Measurements from ENCODE around the gene BRWD1. TPM values are rescaled to one million over a fixed set of nuclear protein-coding genes. Genes with fewer than 3 reads are reported as not detected.
A peak's percentile ranks its signal among the peaks of the same experiment; 100 is the strongest.

BRWD1 gene
- polyA plus RNA-seq (2011; rRNA removed) = 15.0 and 22.2 TPM in 2 replicates
- 4.7 and 5.0 TPM in 2 replicates for polyA plus RNA-seq (2012; cell fraction: cytosol; rRNA removed)
- 2.7 and 3.7 TPM in 2 replicates for polyA plus RNA-seq (2012; cell fraction: nucleus; rRNA removed)
- 6.4 to 6.9 TPM (median 6.6 TPM) in 3 replicates for polyA plus RNA-seq (2017; fragmentation: RNase III; extraction: RNeasy Plus Mini Kit Qiagen cat#74134 plus additional on column Dnase treatment)
- 23.7 and 26.5 TPM in 2 replicates for polyA minus RNA-seq (2011; rRNA and poly(A)+ RNA removed)

- POLR2A ChIA-PET = interaction anchor here (0.6 to 1.4 kb wide), 8 partner anchors 11 to 74 kb away, joined by 3 to 4 read pairs (median 4); partner anchors contain the start of gene HMGN1
- WGBS (ENCODE audit: missing lambda C conversion rate) = no CpG with 5 or more reads among the region's 78 CpGs
- TF ChIP-seq JUNB (IDR thresholded peaks at IDR 0.05) = no peak
- TF ChIP-seq HOXB13 (CRISPR knock-in tag; IDR thresholded peaks at IDR 0.05; ENCODE audit: low read depth) = no peak
- no peak for TF ChIP-seq FOSL2 (IDR thresholded peaks at IDR 0.05)
- peak; percentile 59 for TF ChIP-seq FOSL2 (CRISPR knock-in tag; IDR thresholded peaks at IDR 0.05)
- TF ChIP-seq MAX (IDR thresholded peaks at IDR 0.05) = peak; percentile 98
- TF ChIP-seq USF2 (IDR thresholded peaks at IDR 0.05) = no peak
- no peak for TF ChIP-seq RNF2 (IDR thresholded peaks at IDR 0.05; ENCODE audit: borderline replicate concordance, low read depth)
- TF ChIP-seq CHD4 (IDR thresholded peaks at IDR 0.05; ENCODE audit: borderline replicate concordance) = no peak
- no peak for TF ChIP-seq CEBPB (IDR thresholded peaks at IDR 0.05)
- TF ChIP-seq RCOR1 (IDR thresholded peaks at IDR 0.05; ENCODE audit: low read depth, low read length) = no peak
- no peak for TF ChIP-seq EHMT2 (IDR thresholded peaks at IDR 0.05; ENCODE audit: low read depth)
- TF ChIP-seq SREBF2 (IDR thresholded peaks at IDR 0.05) = no peak
- no peak for TF ChIP-seq NR3C1 (IDR thresholded peaks at IDR 0.05)
- peak; percentile 96; the same call in 1 of the 2 replicates for TF ChIP-seq HMGXB4 (CRISPR knock-in tag; IDR thresholded peaks at IDR 0.05; ENCODE audit: borderline replicate concordance)
- TF ChIP-seq FOSB (CRISPR knock-in tag; IDR thresholded peaks at IDR 0.05) = no peak
- TF ChIP-seq FOXS1 (CRISPR knock-in tag; IDR thresholded peaks at IDR 0.05) = no peak; the same call in 1 of the 2 replicates
- 0 out of 3 replicates have a peak, but pooled peaks have one; percentile 14 for TF ChIP-seq CTCF (IDR thresholded peaks at IDR 0.05)
- TF ChIP-seq E2F6 (IDR thresholded peaks at IDR 0.05; ENCODE audit: borderline replicate concordance, low read depth) = peak; percentile 83
- TF ChIP-seq ESRRA (IDR thresholded peaks at IDR 0.05; ENCODE audit: borderline replicate concordance, low read length) = no peak
- no peak for TF ChIP-seq HOXB5 (CRISPR knock-in tag; IDR thresholded peaks at IDR 0.05)
- TF ChIP-seq NFE2L2 (conservative IDR thresholded peaks at IDR 0.05; ENCODE audit: low read length) = no peak
- no peak for TF ChIP-seq ZC3H11A (IDR thresholded peaks at IDR 0.05)
- TF ChIP-seq HOXA7 (CRISPR knock-in tag; IDR thresholded peaks at IDR 0.05) = no peak
- 0 out of 3 replicates have a peak, but pooled peaks have one; percentile 34 for TF ChIP-seq BCL3 (IDR thresholded peaks at IDR 0.05)
- TF ChIP-seq TP53 (CRISPR knock-in tag; IDR thresholded peaks at IDR 0.05) = peak; percentile 27; the same call in 1 of the 2 replicates
- TF ChIP-seq CHD2 (IDR thresholded peaks at IDR 0.05; ENCODE audit: low read length, partially characterized antibody) = peak; percentile 88
- TF ChIP-seq POLR2AphosphoS2 (conservative IDR thresholded peaks at IDR 0.05; ENCODE audit: low read length) = no peak
- TF ChIP-seq MAZ (IDR thresholded peaks at IDR 0.05; ENCODE audit: borderline replicate concordance, low read depth, low read length) = no peak
- TF ChIP-seq RARB (CRISPR knock-in tag; IDR thresholded peaks at IDR 0.05) = no peak
- no peak for TF ChIP-seq KDM1A (IDR thresholded peaks at IDR 0.05; ENCODE audit: low read depth)
- TF ChIP-seq ATOH8 (CRISPR knock-in tag; IDR thresholded peaks at IDR 0.05; ENCODE audit: low read depth) = 0 out of 2 replicates have a peak, but pooled peaks have one; percentile 40
- TF ChIP-seq GATA3 (IDR thresholded peaks at IDR 0.05; ENCODE audit: borderline replicate concordance) = peak; percentile 19; the same call in 1 of the 2 replicates
Observed at GRCh38 chr21:39313571-39314142, at the start of gene BRWD1. Gene BRWD1, minus strand, starts transcription at chr21:39313632. Its CDS starts 141 bp downstream, at chr21:39313491.

More at GRCh38 chr21:39313571-39314142, at the start of gene BRWD1:
- DNase-seq (ENCODE audit: low read depth in 1 of 2, low spot score in 1 of 2) (peak; percentile 40 to 90), ATAC-seq (peak; percentile 68 to 74), FAIRE-seq (no peak)
- Histone ChIP-seq H3K4me2 (peak within 1 kb of the TSS; percentile 85), H3K27ac (peak within 1 kb of the TSS; percentile 98 to 99), H3K4me3 (peak within 1 kb of the TSS; percentile 86), H3K9me3 (no peaks in the 10 kb centered on the region), H3K4me1 (peaks cover 17% of the 10 kb centered on the region; the same call in 2 of the 3 replicates)
- CTCF ChIA-PET = interaction anchor here (0.6 to 2.2 kb wide), 5 partner anchors 18 to 74 kb away, joined by 3 to 6 read pairs (median 3); no protein-coding TSS in a partner anchor

All from A549 (cell line).